Ectodermal cell (in vitro differentiated cells): ENCODE data around the gene RTL10.

ENCODE experiments used
- H3K27ac ChIP-seq: 2 replicates; pipeline ENCODE4 v1.7.0; 2013; ENCODE audit warnings: mild to moderate bottlenecking, low read depth, low read length; ENCODE audit not compliant: insufficient read depth, poor library complexity, severe bottlenecking
- H3K27me3 ChIP-seq: 2 replicates; pipeline ENCODE4 v1.7.0; 2013; ENCODE audit warnings: mild to moderate bottlenecking, low read length; ENCODE audit not compliant: insufficient read depth, control insufficient read depth, poor library complexity, severe bottlenecking
- H3K36me3 ChIP-seq: one replicate; pipeline ENCODE4 v1.7.0; 2013; ENCODE audit warnings: low read length; ENCODE audit not compliant: control insufficient read depth, insufficient read depth
- H3K4me1 ChIP-seq: one replicate; pipeline ENCODE4 v1.7.0; 2013; ENCODE audit warnings: low read length; ENCODE audit not compliant: control insufficient read depth, insufficient read depth
- H3K4me3 ChIP-seq: 2 replicates; pipeline ENCODE4 v1.7.0; 2013; ENCODE audit warnings: low read depth, low read length, control low read depth; ENCODE audit not compliant: insufficient read depth
- H3K9me3 ChIP-seq: 2 replicates; pipeline ENCODE4 v1.7.0; 2013; ENCODE audit warnings: mild to moderate bottlenecking, low read length, moderate library complexity; ENCODE audit not compliant: control insufficient read depth
- WGBS, 2 experiments: methylation state at CpG; one replicate each; pipeline ENCODE4 v1.1.7; 2013; ENCODE audit warnings: missing lambda C conversion rate in 2 of 2; 5-methylcytosine and 5-hydroxymethylcytosine counted together

Gene RTL10

GRCh38 chr22:19897726-19898125 lies 43.1 kb upstream of the RTL10 start:
- H3K4me1 ChIP-seq, result peaks cover 12% of the 10 kb centered on the region
- no peaks in the 10 kb centered on the region for H3K36me3 ChIP-seq
- 94 to 96% methylated on average over 16 of the region's 16 CpGs for WGBS, 2 experiments
- H3K27ac ChIP-seq, result no peak overlapping the region
- H3K4me3 ChIP-seq, result no peak overlapping the region
- peaks cover 3% of the 10 kb centered on the region for H3K27me3 ChIP-seq
- no peaks in the 10 kb centered on the region for H3K9me3 ChIP-seq

DNA sequence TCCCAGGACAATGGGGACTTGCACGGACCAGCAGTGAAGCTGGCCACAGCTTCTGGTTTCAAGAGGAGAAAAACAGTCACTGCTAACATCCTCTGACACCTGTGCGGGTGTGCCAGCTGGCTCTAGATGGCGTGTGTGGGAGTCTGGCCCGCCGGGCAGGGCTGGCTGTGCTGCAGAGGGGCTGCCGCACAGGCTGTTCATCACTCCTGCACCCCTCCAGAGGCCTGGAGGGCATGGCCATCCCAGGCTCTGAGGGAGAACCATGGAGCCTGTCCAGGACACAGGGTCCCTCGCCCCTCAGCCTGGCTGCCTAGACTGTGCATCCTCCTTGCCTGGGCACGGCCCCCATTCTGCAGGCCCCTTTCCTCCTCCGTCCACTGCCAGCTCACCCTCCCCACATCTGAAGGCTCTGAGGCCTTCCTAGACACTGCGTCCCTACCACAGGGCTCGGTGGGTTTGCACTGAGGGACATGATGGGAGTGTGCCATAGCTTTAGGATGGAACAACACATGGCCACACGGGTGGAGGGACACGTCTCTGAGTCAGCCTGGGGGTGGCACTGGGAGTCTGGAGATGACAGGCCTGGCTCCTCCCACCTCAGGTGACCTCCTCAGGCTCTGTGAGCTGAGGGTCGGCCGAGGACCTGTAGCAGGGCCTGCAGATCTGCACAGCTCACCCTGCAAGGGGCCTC lies 42.1 kb upstream of the RTL10 start:
- H3K27me3 ChIP-seq, result peaks cover 3% of the 10 kb centered on the region
- peaks cover 14% of the 10 kb centered on the region for H3K4me1 ChIP-seq
- no peak overlapping the region for H3K27ac ChIP-seq
- no peaks in the 10 kb centered on the region for H3K36me3 ChIP-seq
- H3K4me3 ChIP-seq, result no peak overlapping the region
- WGBS, 2 experiments, result 92% methylated on average over 15 of the region's 15 CpGs
- no peaks in the 10 kb centered on the region for H3K9me3 ChIP-seq

GRCh38 chr22:19895160-19895849 lies 40.6 kb upstream of the RTL10 start:
- no peaks in the 10 kb centered on the region for H3K9me3 ChIP-seq
- H3K27ac ChIP-seq, result no peak overlapping the region
- peaks cover 24% of the 10 kb centered on the region for H3K4me1 ChIP-seq
- H3K4me3 ChIP-seq, result no peak overlapping the region
- WGBS, 2 experiments, result 96 to 97% methylated on average over 23 of the region's 23 CpGs
- no peaks in the 10 kb centered on the region for H3K36me3 ChIP-seq
- peaks cover 7% of the 10 kb centered on the region for H3K27me3 ChIP-seq

DNA sequence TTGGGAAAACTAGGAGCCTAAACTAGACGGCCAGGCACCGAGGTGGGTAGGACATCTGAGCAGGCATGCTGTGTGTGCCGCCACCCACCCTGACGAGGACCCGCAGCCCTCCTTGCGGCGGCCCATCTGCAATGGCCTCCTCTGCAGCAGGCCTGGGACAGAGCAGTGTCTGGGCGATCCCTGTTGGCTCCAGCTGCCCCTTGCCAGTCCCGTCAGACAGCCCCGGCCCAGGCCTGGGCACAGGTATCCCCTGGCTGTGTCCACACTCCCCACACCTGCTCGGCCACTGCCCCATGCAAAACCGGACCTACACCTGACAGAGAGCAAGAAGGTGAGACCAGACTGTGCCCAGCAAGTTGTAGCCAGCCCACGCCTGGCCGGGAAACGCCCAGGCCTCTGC lies 38.7 kb upstream of the RTL10 start:
- H3K4me3 ChIP-seq, result no peak overlapping the region
- peaks cover 24% of the 10 kb centered on the region for H3K4me1 ChIP-seq
- peaks cover 7% of the 10 kb centered on the region for H3K27me3 ChIP-seq
- no peak overlapping the region for H3K27ac ChIP-seq
- WGBS, 2 experiments, result 93 to 94% methylated on average over 15 of the region's 15 CpGs
- no peaks in the 10 kb centered on the region for H3K9me3 ChIP-seq
- H3K36me3 ChIP-seq, result no peaks in the 10 kb centered on the region

- Histone ChIP-seq H3K4me1 (peaks cover 24% of the 10 kb centered on the region), H3K36me3 (no peaks in the 10 kb centered on the region), H3K27ac (no peak overlapping the region), H3K4me3 (no peak overlapping the region), H3K27me3 (peaks cover 7% of the 10 kb centered on the region), H3K9me3 (no peaks in the 10 kb centered on the region)
- WGBS, 2 experiments, result 88 to 90% methylated on average over 13 of the region's 13 CpGs
Observed at GRCh38 chr22:19892925-19893324, 38.3 kb upstream of the RTL10 start.

GRCh38 chr22:19892257-19892879 lies 37.7 kb upstream of the RTL10 start:
- 59 to 63% methylated on average over 24 of the region's 24 CpGs for whole genome bisulfite sequencing, 2 experiments
- H3K4me3 ChIP-seq, result no peak overlapping the region
- no peaks in the 10 kb centered on the region for H3K9me3 ChIP-seq
- no peaks in the 10 kb centered on the region for H3K36me3 ChIP-seq
- H3K27me3 ChIP-seq, result peaks cover 7% of the 10 kb centered on the region
- peaks cover 24% of the 10 kb centered on the region for H3K4me1 ChIP-seq
- H3K27ac ChIP-seq, result no peak overlapping the region

- Histone ChIP-seq H3K9me3 (no peaks in the 10 kb centered on the region), H3K27ac (no peak overlapping the region), H3K27me3 (peaks cover 7% of the 10 kb centered on the region), H3K36me3 (no peaks in the 10 kb centered on the region), H3K4me3 (no peak overlapping the region), H3K4me1 (peaks cover 24% of the 10 kb centered on the region)
- 40 to 41% methylated on average over 32 of the region's 32 CpGs for WGBS, 2 experiments
Observed at GRCh38 chr22:19891317-19892256, 36.9 kb upstream of the RTL10 start.

DNA sequence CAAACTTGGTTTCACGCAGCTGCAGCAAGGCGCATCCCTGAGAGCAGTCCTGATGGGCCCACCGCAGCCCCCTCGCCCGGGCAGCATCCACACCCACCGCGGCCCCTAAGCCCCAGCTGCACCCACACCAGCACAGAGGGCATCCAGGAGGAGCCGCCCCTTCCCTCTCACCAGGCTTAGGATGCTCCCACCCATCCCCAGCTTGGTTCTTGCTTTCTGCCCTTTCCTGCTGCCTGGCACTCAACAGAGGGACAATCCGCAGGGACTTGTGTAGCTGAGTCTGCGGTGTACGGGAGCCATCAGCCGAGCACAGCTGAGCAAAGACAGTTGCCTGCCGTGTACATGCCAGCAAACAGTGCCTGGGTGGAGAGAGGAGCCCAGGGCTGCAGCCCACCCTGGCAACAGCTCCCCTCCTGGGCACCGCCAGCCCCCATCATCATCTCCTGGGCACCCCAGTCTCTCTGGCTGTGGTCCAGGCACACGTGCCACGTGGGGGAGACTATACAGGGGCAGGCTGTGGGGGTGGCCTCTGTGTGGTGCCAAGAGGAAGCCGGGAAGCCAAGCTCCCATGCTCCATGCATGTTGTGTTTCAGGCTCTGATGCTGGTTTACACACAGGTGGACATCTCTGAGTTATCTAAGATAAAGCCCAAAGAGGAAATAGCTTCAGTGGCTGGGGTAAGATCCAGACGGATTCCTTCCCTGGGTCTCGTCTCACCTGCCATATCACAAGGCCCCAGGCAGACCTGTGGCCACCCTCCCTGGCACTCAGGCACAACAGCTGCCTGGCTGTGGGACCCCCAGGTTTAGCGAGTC lies 36.0 kb upstream of the RTL10 start:
- H3K9me3 ChIP-seq, result no peaks in the 10 kb centered on the region
- peaks cover 7% of the 10 kb centered on the region for H3K27me3 ChIP-seq
- H3K4me3 ChIP-seq, result no peak overlapping the region
- H3K36me3 ChIP-seq, result no peaks in the 10 kb centered on the region
- H3K4me1 ChIP-seq, result peaks cover 24% of the 10 kb centered on the region
- H3K27ac ChIP-seq, result no peak overlapping the region
- 88 to 89% methylated on average over 20 of the region's 20 CpGs for WGBS, 2 experiments

- WGBS, 2 experiments, result 88 to 89% methylated on average over 9 of the region's 9 CpGs
- no peaks in the 10 kb centered on the region for H3K36me3 ChIP-seq
- H3K9me3 ChIP-seq, result no peaks in the 10 kb centered on the region
- no peak overlapping the region for H3K27ac ChIP-seq
- H3K27me3 ChIP-seq, result peaks cover 7% of the 10 kb centered on the region
- peaks cover 24% of the 10 kb centered on the region for H3K4me1 ChIP-seq
- H3K4me3 ChIP-seq, result no peak overlapping the region
Observed at GRCh38 chr22:19889951-19890350, 35.3 kb upstream of the RTL10 start.
